Stomach (tissue), 4 donors: ENCODE results near the gene NAALADL2.
"Not testable (repeated sequence)": the region's sequence is repeated elsewhere in the genome, so short reads cannot be mapped to it uniquely, and the experiment has no call there.

Source experiments
- POLR2A ChIP-seq, 4 donors: fragments of 450-650 bp; IDR thresholded peaks; one replicate each; pipeline ENCODE4 v1.6.1; 2016; ENCODE audit warnings: antibody characterized with exemption in 4 of 4, control low read depth in 2 of 4, mild to moderate bottlenecking in 1 of 4, moderate library complexity in 1 of 4
- POLR2AphosphoS5 ChIP-seq, 3 donors: sonication (generic); formaldehyde crosslinking; IDR thresholded peaks; one replicate each; pipeline ENCODE4 v1.6.1; 2016; ENCODE audit warnings: antibody characterized with exemption in 3 of 3
- TF ChIP-seq, protein P1 (sequence below), 7 experiments: fragments of 450-650 bp in 4 of 7; fragments of 200-600 bp in 3 of 7; sonication (generic) in 3 of 7; IDR thresholded peaks; one replicate each; pipeline ENCODE4 v1.5.1; 2016 to 2019; ENCODE audit warnings: antibody characterized with exemption in 7 of 7, control low read depth in 2 of 7, mild to moderate bottlenecking in 1 of 7

DNA sequence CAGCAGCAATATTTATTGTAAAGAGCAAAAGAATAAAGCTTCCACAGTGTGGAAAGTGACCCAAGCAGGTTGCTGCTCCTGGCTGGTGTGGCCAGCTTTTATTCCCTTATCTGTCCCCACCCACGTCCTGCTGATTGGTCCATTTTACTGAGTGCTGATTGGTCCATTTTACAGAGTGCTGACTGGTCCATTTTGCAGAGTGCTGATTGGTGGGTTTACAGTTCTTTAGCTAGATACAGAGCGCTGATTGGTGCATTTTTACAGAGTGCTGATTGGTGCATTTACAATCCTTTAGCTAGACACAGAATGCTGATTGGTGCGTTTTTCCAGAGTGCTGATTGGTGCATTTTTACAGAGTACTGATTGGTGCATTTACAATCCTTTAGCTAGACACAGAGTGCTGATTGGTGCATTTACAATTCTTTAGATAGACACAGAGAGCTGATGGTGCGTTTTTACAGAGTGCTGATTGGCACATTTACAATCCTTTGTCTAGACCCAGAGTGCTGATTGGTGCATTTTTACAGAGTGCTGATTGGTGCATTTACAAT, 601.8 kb downstream of the NAALADL2 start:
- TF ChIP-seq POLR2A, POLR2AphosphoS5 (IDR thresholded peaks at IDR 0.05): not testable (repeated sequence)
- TF ChIP-seq, protein P1, sequence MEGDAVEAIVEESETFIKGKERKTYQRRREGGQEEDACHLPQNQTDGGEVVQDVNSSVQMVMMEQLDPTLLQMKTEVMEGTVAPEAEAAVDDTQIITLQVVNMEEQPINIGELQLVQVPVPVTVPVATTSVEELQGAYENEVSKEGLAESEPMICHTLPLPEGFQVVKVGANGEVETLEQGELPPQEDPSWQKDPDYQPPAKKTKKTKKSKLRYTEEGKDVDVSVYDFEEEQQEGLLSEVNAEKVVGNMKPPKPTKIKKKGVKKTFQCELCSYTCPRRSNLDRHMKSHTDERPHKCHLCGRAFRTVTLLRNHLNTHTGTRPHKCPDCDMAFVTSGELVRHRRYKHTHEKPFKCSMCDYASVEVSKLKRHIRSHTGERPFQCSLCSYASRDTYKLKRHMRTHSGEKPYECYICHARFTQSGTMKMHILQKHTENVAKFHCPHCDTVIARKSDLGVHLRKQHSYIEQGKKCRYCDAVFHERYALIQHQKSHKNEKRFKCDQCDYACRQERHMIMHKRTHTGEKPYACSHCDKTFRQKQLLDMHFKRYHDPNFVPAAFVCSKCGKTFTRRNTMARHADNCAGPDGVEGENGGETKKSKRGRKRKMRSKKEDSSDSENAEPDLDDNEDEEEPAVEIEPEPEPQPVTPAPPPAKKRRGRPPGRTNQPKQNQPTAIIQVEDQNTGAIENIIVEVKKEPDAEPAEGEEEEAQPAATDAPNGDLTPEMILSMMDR (IDR thresholded peaks at IDR 0.05) = not testable (repeated sequence)
